Activated CD8-positive, alpha-beta memory T cell treated with anti-CD3 and anti-CD28 coated beads for 36 hours (primary cell): ENCODE results near the gene ABL2. TPM values are rescaled to one million over a fixed set of nuclear protein-coding genes. Genes with fewer than 3 reads are reported as not detected.
"Not testable (repeated sequence)": the region's sequence is repeated elsewhere in the genome, so short reads cannot be mapped to it uniquely, and the experiment has no call there.

Source experiments
- CTCF ChIA-PET: fragments of 350-600 bp; sonication (Branson Sonifier 250); formaldehyde crosslinking; loops from one replicate; lab custom pipeline; 2021; ENCODE audit warnings: antibody characterized with exemption; lab: Charles Lee
- POLR2A ChIA-PET: fragments of 350-600 bp; sonication (Branson Sonifier 250); formaldehyde crosslinking; loops from one replicate; lab custom pipeline; 2021; ENCODE audit warnings: antibody characterized with exemption; lab: Charles Lee
- total RNA-seq, 2 experiments: library from RNA; stranded (reverse); gene quantifications; one replicate each; pipeline ENCODE4 v1.2.3, GENCODE V29; 2021

ABL2 gene
- total RNA-seq: 1 to 10 TPM; 7.8 to 7.9 TPM

- CTCF ChIA-PET: interaction anchor here (0.9 kb wide), 2 partner anchors 14 to 115 kb away, joined by 3 to 4 read pairs; no protein-coding TSS in a partner anchor
- POLR2A ChIA-PET: interaction anchor here (0.6 to 1.0 kb wide), 4 partner anchors 64 to 1399 kb away, joined by 3 to 4 read pairs (median 4); partner anchors contain the start of gene SOAT1
Measured at GRCh38 chr1:179229214-179230140, at the start of gene ABL2. Gene ABL2 (minus strand): TSS chr1:179229677. CDS start chr1:179229397, 280 bp downstream.

DNA sequence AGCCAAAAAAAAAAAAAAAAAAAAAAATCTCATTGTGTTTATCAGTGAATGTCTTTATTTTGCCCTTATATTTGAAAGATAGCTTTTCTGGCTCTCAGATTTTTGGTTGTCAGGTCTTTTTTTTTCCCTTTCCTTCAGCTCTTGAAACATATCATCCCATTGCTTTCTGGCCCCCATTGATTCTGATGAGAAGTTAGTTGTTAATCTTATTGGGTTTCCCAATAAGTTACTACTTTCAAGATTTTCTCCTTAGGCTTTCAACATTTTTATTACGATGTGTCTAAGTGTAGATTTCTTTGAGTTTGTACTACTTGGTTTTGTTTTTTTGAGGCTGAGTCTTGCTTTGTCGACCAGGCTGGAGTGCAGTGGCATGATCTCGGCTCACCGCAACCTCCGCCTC lies 49.4 kb upstream of the ABL2 start:
- POLR2A ChIA-PET: no interaction called here
- CTCF ChIA-PET: interaction anchor here (0.7 kb wide), 1 partner anchor 52 kb away, joined by 3 read pairs; no protein-coding TSS in a partner anchor

GRCh38 chr1:179274424-179274823 lies 44.9 kb upstream of the ABL2 start:
- CTCF ChIA-PET: not testable (repeated sequence)
- POLR2A ChIA-PET: interaction anchor here (0.6 kb wide), 2 partner anchors 23 to 622 kb away, joined by 3 to 6 read pairs; no protein-coding TSS in a partner anchor

DNA sequence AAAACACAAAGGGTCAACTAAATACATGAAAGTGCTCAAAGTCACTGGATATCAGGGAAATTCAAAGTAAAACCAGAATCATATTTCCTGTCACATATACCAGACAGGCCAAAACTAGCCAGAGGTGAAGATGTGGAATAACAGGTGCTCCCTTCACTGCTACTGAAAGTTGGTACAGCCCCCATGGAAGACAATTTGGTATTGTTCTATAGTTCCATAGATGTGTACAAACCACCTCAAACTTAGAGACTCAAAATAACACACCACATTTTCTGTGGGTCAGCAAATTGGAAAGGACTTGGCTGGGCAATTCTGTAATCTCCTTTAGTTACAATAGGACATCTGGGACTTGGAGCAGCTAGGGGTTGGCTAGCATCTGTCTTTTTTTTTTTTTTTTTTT lies 39.6 kb upstream of the ABL2 start:
- CTCF ChIA-PET: no interaction called here
- POLR2A ChIA-PET: no interaction called here

- POLR2A ChIA-PET: no interaction called here
- CTCF ChIA-PET: interaction anchor here (0.5 kb wide), 1 partner anchor 136 kb away, joined by 4 read pairs; no protein-coding TSS in a partner anchor
Measured at GRCh38 chr1:179264507-179264906, 35.0 kb upstream of the ABL2 start.

- POLR2A ChIA-PET: no interaction called here
- CTCF ChIA-PET: no interaction called here
Measured at GRCh38 chr1:179263121-179263520, 33.6 kb upstream of the ABL2 start.

GRCh38 chr1:179262183-179262582 lies 32.7 kb upstream of the ABL2 start:
- POLR2A ChIA-PET: no interaction called here
- CTCF ChIA-PET: interaction anchor here (0.6 kb wide), 1 partner anchor 133 kb away, joined by 5 read pairs; no protein-coding TSS in a partner anchor

GRCh38 chr1:179253286-179253972 lies 24.0 kb upstream of the ABL2 start:
- ChIA-PET CTCF (interaction anchor here (2.7 kb wide), 1 partner anchor 115 kb away, joined by 8 read pairs; no protein-coding TSS in a partner anchor), POLR2A (no interaction called here)

GRCh38 chr1:179252606-179253005 lies 23.1 kb upstream of the ABL2 start:
- POLR2A ChIA-PET: no interaction called here
- CTCF ChIA-PET: interaction anchor here (1.6 to 2.7 kb wide), 2 partner anchors 116 to 118 kb away, joined by 4 to 8 read pairs; no protein-coding TSS in a partner anchor

DNA sequence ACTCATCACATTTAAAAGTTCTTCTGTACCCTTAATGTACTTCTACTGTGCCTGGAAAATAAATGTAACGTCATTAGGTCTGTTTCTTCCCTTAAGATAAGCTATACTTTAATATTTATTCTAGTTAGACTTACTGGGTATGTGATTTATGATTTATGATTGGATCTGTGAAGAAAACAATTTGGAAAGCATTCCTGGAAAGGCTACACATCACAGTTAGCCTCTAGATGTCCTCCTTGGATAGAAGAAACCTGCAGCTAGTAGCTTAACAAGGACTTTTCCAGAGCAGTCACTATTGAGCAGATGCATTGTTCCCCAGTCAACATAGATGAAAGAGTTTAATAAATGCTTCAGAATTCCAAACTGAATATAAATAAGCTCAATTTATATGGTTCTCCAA lies 22.2 kb upstream of the ABL2 start:
- ChIA-PET CTCF (interaction anchor here (0.7 to 2.7 kb wide), 4 partner anchors 24 to 1578 kb away, joined by 3 to 8 read pairs (median 4); no protein-coding TSS in a partner anchor), POLR2A (interaction anchor here (0.6 kb wide), 1 partner anchor 22 kb away, joined by 6 read pairs; no protein-coding TSS in a partner anchor)

DNA sequence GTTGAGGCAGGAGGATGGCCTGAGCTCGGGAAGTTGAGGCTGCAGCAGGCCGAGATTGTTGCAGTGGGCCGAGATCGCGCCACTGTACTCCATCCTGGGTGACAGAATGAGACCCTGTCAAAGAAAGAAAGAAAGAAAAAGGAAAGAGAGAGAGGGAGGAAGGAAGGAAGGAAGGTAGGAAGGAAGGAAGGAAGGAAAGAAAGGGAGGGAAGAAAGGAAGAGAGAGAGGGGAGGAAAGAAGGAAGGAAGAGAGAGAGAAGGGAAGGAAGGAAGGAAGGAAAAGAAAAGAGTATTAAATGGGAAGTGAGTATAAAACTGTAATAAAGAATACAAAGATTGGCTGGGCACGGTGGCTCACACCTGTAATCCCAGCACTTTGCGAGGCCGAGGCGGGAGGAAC lies 18.4 kb upstream of the ABL2 start:
- POLR2A ChIA-PET: no interaction called here

DNA sequence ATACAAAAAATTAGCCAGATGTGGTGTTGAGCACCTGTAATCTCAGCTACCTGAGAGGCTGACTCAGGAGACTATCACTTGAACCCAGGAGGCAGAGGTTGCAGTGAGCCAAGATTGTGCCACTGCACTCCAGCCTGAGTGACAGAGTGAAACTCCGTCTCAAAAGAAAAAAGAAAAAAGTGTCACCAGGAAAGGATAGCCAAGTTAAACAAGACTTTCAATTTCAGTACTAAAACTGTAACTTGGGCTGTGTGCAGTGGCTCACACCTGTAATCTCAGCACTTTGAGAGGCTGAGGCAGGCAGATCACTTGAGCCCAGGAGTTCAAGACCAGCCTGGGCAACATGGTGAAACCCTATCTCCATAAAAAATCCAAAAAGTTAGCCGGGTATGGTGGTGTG lies 15.9 kb upstream of the ABL2 start:
- CTCF ChIA-PET, POLR2A ChIA-PET: not testable (repeated sequence)

More for the DNA sequence above, 18.4 kb upstream of the ABL2 start:
- CTCF ChIA-PET: interaction anchor here (2.2 kb wide), 1 partner anchor 12 kb away, joined by 4 read pairs; no protein-coding TSS in a partner anchor

DNA sequence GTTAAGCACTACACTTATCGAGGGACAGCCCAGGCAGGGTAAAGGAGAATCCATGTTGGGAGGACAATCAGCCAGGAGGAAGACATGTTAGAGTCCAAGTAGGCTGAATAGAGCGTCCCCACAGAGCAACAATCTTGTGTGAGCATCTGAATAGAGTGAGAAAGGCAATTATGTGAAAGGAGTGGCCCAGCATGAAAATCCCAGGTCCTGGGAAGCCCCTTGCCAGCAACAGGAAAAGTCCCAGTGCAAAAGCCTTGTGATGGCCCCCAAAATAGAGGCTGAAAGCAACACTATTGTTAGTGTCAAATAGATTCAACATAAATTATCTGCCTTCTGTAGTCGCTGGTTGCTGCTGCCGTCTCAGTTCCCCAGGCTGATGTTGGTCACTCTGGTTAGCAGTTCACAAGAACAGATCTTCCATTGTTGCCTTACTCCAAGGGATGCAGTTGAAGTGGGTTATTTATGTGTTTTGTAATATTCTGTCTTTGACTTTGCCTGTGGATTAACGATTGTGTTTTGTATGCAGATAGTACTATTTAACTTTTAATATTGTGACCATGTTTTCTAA lies 12.1 kb upstream of the ABL2 start:
- POLR2A ChIA-PET: no interaction called here
- CTCF ChIA-PET: no interaction called here

DNA sequence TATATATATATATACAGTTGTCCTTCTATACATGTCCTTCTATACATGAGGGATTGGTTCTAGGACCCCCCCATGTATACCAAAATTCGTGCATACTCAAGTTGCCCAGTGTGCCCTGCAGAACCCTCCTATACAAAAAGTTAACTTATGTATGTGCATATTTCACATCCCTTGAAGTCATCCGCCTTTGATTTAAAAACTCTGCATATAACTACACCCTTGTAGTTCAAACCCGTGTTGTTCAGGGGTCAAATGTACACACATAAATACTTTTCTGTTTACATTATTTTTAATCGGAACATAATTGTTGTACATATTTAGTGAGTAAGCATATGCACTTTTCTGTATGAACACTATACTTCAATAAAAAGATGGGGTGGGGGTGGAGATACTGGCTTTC lies 7.7 kb upstream of the ABL2 start:
- ChIA-PET CTCF (no interaction called here), POLR2A (no interaction called here)

DNA sequence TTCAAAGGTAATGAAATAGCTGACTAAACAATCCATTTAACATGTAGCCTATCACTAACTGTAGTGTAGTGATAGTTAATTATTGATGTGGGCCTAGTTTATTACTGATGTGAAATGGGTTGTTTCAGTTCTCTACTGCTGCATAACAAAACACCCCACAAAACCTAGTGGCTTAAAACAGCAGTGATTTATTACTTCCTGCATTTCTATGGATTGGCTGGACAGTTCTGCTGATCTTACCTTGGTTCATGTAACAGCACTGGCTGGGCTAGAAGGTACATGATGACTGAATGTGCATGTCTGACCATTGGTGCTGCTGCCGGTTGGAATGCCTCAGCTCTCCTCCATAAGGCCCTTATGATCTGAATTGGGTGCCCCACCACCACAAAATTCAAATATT lies 5.4 kb upstream of the ABL2 start:
- ChIA-PET POLR2A (no interaction called here), CTCF (no interaction called here)

- ChIA-PET POLR2A (no interaction called here), CTCF (no interaction called here)
Measured at GRCh38 chr1:179231923-179232322, 2.4 kb upstream of the ABL2 start.

DNA sequence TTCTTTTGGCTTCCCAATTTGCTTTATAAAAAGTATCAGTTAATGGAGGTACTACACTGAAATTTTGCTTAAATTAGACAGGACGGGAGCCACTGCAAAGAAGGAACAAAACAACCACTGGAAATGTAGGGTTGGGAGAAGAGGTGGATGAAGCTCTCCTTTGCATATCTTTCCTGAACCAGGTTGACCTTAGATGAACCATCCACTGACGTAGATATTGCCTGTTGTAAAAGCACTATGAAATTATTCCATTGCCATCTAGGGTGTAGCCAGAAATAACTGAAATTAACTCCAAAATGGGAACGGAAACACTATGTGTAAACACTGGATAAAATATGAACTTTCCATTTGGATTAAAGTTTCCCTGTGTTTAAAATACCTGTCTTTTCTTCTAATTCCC lies 1.2 kb upstream of the ABL2 start:
- POLR2A ChIA-PET: interaction anchor here (0.9 kb wide), 1 partner anchor 64 kb away, joined by 4 read pairs; no protein-coding TSS in a partner anchor
- CTCF ChIA-PET: interaction anchor here (0.9 kb wide), 1 partner anchor 117 kb away, joined by 4 read pairs; no protein-coding TSS in a partner anchor

DNA sequence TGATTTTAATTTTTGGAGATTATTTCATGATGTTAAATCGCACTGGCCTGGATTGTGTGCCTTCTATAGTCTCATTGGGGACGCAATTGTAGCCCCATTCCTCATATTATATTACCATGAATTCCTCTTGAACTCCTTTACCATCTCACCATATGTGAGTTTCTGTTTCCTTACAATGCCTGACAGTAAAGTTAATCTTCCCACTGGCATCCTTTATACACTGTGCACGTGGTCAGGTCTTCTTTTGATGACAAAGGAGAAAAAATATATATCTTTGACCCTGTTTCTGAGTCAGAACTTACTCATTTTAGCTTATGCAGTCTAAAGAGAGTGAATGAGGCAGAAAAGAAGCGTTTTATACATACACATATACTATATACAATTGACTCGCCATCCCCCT lies 774 bp upstream of the ABL2 start:
- ChIA-PET POLR2A (interaction anchor here (0.7 to 0.9 kb wide), 2 partner anchors 64 to 430 kb away, joined by 4 read pairs; no protein-coding TSS in a partner anchor), CTCF (interaction anchor here (0.9 kb wide), 2 partner anchors 15 to 116 kb away, joined by 3 to 4 read pairs; no protein-coding TSS in a partner anchor)

DNA sequence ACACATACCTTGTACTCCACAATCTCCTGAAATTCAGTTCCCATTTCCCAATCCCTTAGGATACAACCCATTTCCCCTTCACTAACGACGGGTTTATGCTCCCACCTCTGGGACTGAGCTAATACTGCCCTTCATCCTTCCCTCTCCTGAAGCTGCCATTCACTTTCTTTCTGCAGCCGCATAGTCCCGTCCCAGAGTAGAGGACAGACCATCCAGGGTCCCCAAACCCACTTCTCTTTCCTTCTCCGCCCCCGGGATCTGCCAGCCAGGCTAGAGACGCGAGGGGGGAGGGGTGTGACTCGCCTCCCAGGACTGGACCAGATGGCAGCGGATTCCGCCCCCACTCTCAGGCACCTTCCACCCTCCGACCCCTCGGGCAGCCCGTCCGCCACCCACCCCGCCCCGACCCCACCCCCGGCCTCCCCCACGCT lies 679 bp downstream of the ABL2 start:
- POLR2A ChIA-PET: interaction anchor here (0.6 to 1.0 kb wide), 2 partner anchors 65 to 1399 kb away, joined by 3 read pairs; partner anchors contain the start of gene SOAT1
- CTCF ChIA-PET: no interaction called here
